ENCODE results near the gene LRRC56.

The LRRC56 gene

GRCh38 chr11:533586-534395 is 3.5 kb upstream of the LRRC56 start:
- ChIA-PET POLR2A (ENCODE audit: low non-redundant PET) (interaction anchor here (0.6 to 0.9 kb wide), 2 partner anchors 23 to 121 kb away, joined by 3 to 10 read pairs; no protein-coding TSS in a partner anchor), CTCF (interaction anchor here (0.6 to 3.0 kb wide), 2 partner anchors 15 to 178 kb away, joined by 3 to 15 read pairs; no protein-coding TSS in a partner anchor)
- peak overlapping the region; percentile 99 for H3K27ac ChIP-seq
- no peak for DNase-seq (ENCODE audit: low spot score)
- TF ChIP-seq CTCF (conservative IDR thresholded peaks at IDR 0.05; ENCODE audit: low read depth): no peak

GRCh38 chr11:534396-535209 is 2.7 kb upstream of the LRRC56 start:
- H3K27ac ChIP-seq: peak overlapping the region; percentile 99
- no peak for TF ChIP-seq CTCF (conservative IDR thresholded peaks at IDR 0.05; ENCODE audit: low read depth)
- DNase-seq (ENCODE audit: low spot score): peak; percentile 79
- ChIA-PET POLR2A (ENCODE audit: low non-redundant PET) (interaction anchor here (0.6 to 0.9 kb wide), 2 partner anchors 24 to 122 kb away, joined by 3 to 10 read pairs; no protein-coding TSS in a partner anchor), CTCF (interaction anchor here (0.6 to 3.0 kb wide), 3 partner anchors 16 to 539 kb away, joined by 3 to 15 read pairs (median 6); no protein-coding TSS in a partner anchor)

GRCh38 chr11:535210-535518 is 2.2 kb upstream of the LRRC56 start:
- H3K27ac ChIP-seq: peak overlapping the region; percentile 99
- ChIA-PET POLR2A (ENCODE audit: low non-redundant PET) (no interaction called here), CTCF (interaction anchor here (0.6 to 1.0 kb wide), 2 partner anchors 17 to 136 kb away, joined by 3 to 6 read pairs; no protein-coding TSS in a partner anchor)
- TF ChIP-seq CTCF (conservative IDR thresholded peaks at IDR 0.05; ENCODE audit: low read depth): no peak
- no peak for DNase-seq (ENCODE audit: low spot score)

- POLR2A ChIA-PET (ENCODE audit: low non-redundant PET): no interaction called here
- no peak for TF ChIP-seq CTCF (conservative IDR thresholded peaks at IDR 0.05; ENCODE audit: low read depth)
- CTCF ChIA-PET: interaction anchor here (0.6 to 1.0 kb wide), 2 partner anchors 17 to 65 kb away, joined by 3 read pairs; no protein-coding TSS in a partner anchor
- H3K27ac ChIP-seq: peak within 1 kb of the TSS; percentile 99
- DNase-seq (ENCODE audit: low spot score): peak; percentile 100
Measured at GRCh38 chr11:535519-536454, 1.5 kb upstream of the LRRC56 start, which contains the start of gene HRAS. HRAS (minus strand) TSS chr11:535576.

GRCh38 chr11:537622-538430 is 499 bp downstream of the LRRC56 start:
- CTCF ChIA-PET: interaction anchor here (1.0 kb wide), 1 partner anchor 17 kb away, joined by 3 read pairs; no protein-coding TSS in a partner anchor

More at GRCh38 chr11:537622-538430, 499 bp downstream of the LRRC56 start:
- TF ChIP-seq CTCF (conservative IDR thresholded peaks at IDR 0.05; ENCODE audit: low read depth): no peak
- no peak for DNase-seq (ENCODE audit: low spot score)
- POLR2A ChIA-PET (ENCODE audit: low non-redundant PET): no interaction called here
- H3K27ac ChIP-seq: peak overlapping the region; percentile 99
